CD4-positive, alpha-beta memory T cell (primary cell): Measurements from ENCODE around the gene PATZ1. TPM values are rescaled to one million over a fixed set of nuclear protein-coding genes. Genes with fewer than 3 reads are reported as not detected.
A peak's percentile ranks its signal among the peaks of the same experiment; 100 is the strongest.
"Not testable (repeated sequence)": the region's sequence is repeated elsewhere in the genome, so short reads cannot be mapped to it uniquely, and the experiment has no call there.

Source experiments
- CTCF ChIA-PET: fragments of 350-600 bp; sonication (Branson Sonifier 250); formaldehyde crosslinking; loops from one replicate; lab custom pipeline; 2021; ENCODE audit warnings: inconsistent platforms; ENCODE audit not compliant: partially characterized antibody; lab: Charles Lee
- POLR2A ChIA-PET: fragments of 350-600 bp; sonication (Branson Sonifier 250); formaldehyde crosslinking; loops from one replicate; lab custom pipeline; 2021; ENCODE audit not compliant: partially characterized antibody; lab: Charles Lee
- DNase-seq, 5 donors: peaks; one replicate each; pipeline versions ENCODE4 v3.0.0 to v3.0.0-alpha.2; 2020 to 2022; ENCODE audit warnings: mixed read lengths in 1 of 5
- H3K27ac ChIP-seq: one replicate; pipeline ENCODE4 v1.7.0; 2013; ENCODE audit warnings: low read depth, low read length
- H3K27me3 ChIP-seq: 2 replicates; pipeline ENCODE4 v1.7.0; 2013; ENCODE audit warnings: mild to moderate bottlenecking, low read length, moderate library complexity; ENCODE audit not compliant: insufficient read depth
- H3K36me3 ChIP-seq: 2 replicates; pipeline ENCODE4 v1.7.0; 2013; ENCODE audit warnings: mild to moderate bottlenecking, low read length, moderate library complexity; ENCODE audit not compliant: insufficient read depth
- H3K4me1 ChIP-seq: 2 replicates; pipeline ENCODE4 v1.7.0; 2013; ENCODE audit warnings: mild to moderate bottlenecking, low read length, moderate library complexity; ENCODE audit not compliant: insufficient read depth
- H3K4me3 ChIP-seq, 2 donors: one replicate each; pipeline ENCODE4 v1.7.0; 2013; ENCODE audit warnings: low read length in 2 of 2, mild to moderate bottlenecking in 1 of 2
- H3K9me3 ChIP-seq, 2 donors: one replicate each; pipeline ENCODE4 v1.7.0; 2013; ENCODE audit warnings: low read length in 2 of 2, control low read depth in 1 of 2; ENCODE audit not compliant: control insufficient read depth in 1 of 2
- H3K27ac Mint-ChIP-seq, 7 donors: one replicate each; pipeline ENCODE4 v1.8.0; 2020 to 2021; ENCODE audit warnings: mixed read lengths in 7 of 7, mild to moderate bottlenecking in 6 of 7, inconsistent platforms in 3 of 7, moderate library complexity in 3 of 7
- H3K27me3 Mint-ChIP-seq, 2 donors: one replicate each; pipeline ENCODE4 v1.8.0; 2020 to 2021; ENCODE audit warnings: mixed read lengths in 2 of 2
- H3K36me3 Mint-ChIP-seq, 2 donors: one replicate each; pipeline ENCODE4 v1.8.0; 2020 to 2021; ENCODE audit warnings: mixed read lengths in 2 of 2, inconsistent platforms in 1 of 2, mild to moderate bottlenecking in 1 of 2
- H3K4me1 Mint-ChIP-seq, 4 donors: one replicate each; pipeline ENCODE4 v1.8.0; 2020 to 2021; ENCODE audit warnings: mixed read lengths in 4 of 4, mild to moderate bottlenecking in 1 of 4
- H3K4me3 Mint-ChIP-seq, 8 donors: one replicate each; pipeline ENCODE4 v1.8.0; 2020 to 2021; ENCODE audit warnings: mixed read lengths in 8 of 8, mild to moderate bottlenecking in 7 of 8, moderate library complexity in 6 of 8, inconsistent platforms in 3 of 8
- H3K9me3 Mint-ChIP-seq, 8 donors: one replicate each; pipeline ENCODE4 v1.8.0; 2020 to 2021; ENCODE audit warnings: mixed read lengths in 8 of 8, mild to moderate bottlenecking in 5 of 8, inconsistent platforms in 3 of 8, moderate library complexity in 1 of 8
- intact Hi-C: fragments of 100-400 bp; cut with micrococcal nuclease; formaldehyde crosslinking; loops from one replicate; pipeline ENCODE4 v1.15.1; 2023
- polyA plus RNA-seq, 2 donors: library from polyadenylated mRNA; unstranded; fragments of 300-500 nt; fragmentation: Illumina TruSeq; gene quantifications; one replicate each; pipeline ENCODE4 v1.2.3, GENCODE V29; 2021
- total RNA-seq, 2 experiments: library from RNA; stranded (reverse); gene quantifications; one replicate each; pipeline ENCODE4 v1.2.3, GENCODE V29; 2021

The PATZ1 gene
- total and polyA plus RNA-seq, 4 experiments from 2014 or later = 6.6 to 43.7 (median 30.3) TPM

DNA sequence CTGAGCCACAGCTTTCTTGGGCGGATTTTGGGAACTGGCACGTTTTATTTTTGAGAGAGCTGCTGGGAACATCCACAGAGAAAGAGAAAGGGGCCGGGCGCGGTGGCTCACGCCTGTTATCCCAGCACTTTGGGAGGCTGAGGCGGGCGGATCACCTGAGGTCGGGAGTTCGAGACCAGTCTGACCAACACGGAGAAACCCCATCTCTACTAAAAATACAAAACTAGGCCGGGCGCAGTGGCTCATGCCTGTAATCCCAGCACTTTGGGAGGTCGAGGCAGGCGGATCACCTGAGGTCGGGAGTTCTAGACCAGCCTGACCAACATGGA is 1.8 kb upstream of the PATZ1 start:
- peak overlapping the region; percentile 28 to 91 (median 86) for H3K4me3 Mint-ChIP-seq
- H3K36me3 Mint-ChIP-seq = peaks cover 0 to 22% of the 10 kb centered on the region in 2 donors
- peak overlapping the region in 3 of 7 donors; percentile 41 to 96 (median 83) for H3K27ac Mint-ChIP-seq
- H3K27me3 Mint-ChIP-seq, DNase-seq, H3K36me3 ChIP-seq, CTCF ChIA-PET, H3K9me3 ChIP-seq, H3K9me3 Mint-ChIP-seq, H3K27me3 ChIP-seq: not testable (repeated sequence)
- H3K27ac ChIP-seq = peak overlapping the region; percentile 49
- peak overlapping the region in 1 of 2 donors; percentile 67 for H3K4me3 ChIP-seq
- peaks cover 21 to 37% (median 24%) of the 10 kb centered on the region in 4 donors for H3K4me1 Mint-ChIP-seq
- intact Hi-C loops = loop anchor here (5.0 kb wide), 2 partner anchors 404 to 711 kb away; partner anchors contain the start of genes DEPDC5, PRR14L and SLC35E4
- peaks cover 28% of the 10 kb centered on the region for H3K4me1 ChIP-seq
- POLR2A ChIA-PET = interaction anchor here (1.3 to 7.7 kb wide), 5 partner anchors 50 to 292 kb away, joined by 4 to 179 read pairs (median 6); partner anchors contain the start of genes DRG1 and PIK3IP1

DNA sequence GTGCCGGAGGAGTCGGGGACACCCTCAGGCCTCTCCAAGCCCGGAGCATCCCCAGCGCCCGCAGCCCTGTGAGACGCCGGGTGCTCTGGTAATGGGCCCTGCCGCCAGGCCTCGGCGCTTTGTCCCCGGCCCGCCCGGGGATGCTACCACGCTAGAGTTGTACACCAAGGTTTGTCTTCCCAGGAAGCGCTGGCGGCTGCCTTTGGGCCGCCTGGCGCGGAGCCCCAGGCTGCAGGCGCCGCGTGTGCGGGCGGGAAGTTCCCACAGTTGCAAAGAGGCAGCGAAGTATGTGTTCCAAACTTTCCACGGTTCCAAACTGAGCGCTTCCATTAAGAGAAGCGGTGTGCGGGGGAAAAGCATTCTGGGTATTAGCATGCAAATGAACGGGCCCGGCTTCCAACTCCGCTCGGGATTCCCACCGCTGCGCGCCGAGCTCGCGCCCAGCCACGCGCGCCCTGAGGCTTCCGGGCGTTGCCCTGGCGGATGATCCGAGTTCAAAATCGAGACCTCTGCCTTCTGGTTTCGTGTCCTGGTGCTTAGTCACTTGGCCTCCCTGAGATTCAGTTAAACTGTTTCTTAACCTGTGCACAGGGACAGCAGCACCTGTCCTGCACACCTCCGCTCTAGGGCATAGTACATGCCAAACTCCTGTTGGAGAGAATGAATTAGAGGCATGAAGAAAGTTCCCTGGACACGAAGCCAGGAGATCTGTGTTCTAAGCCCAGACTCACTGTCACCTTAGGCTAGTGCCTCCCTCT is 1.3 kb upstream of the PATZ1 start:
- H3K27ac ChIP-seq = peak overlapping the region; percentile 49
- no peaks in the 10 kb centered on the region for H3K27me3 Mint-ChIP-seq
- ChIA-PET CTCF (interaction anchor here (0.7 to 1.7 kb wide), 5 partner anchors 10 to 188 kb away, joined by 3 to 6 read pairs (median 5); partner anchors contain the start of genes DRG1 and RNF185), POLR2A (interaction anchor here (0.5 to 7.7 kb wide), 19 partner anchors 45 to 425 kb away, joined by 3 to 179 read pairs (median 5); partner anchors contain the start of genes DRG1, LIMK2, PIK3IP1 and PISD)
- peak overlapping the region in 6 of 7 donors; percentile 48 to 96 (median 88) for H3K27ac Mint-ChIP-seq
- H3K9me3 Mint-ChIP-seq = no peaks in the 10 kb centered on the region
- no peaks in the 10 kb centered on the region for H3K9me3 ChIP-seq
- peak overlapping the region; percentile 81 to 91 (median 87) for H3K4me3 Mint-ChIP-seq
- intact Hi-C loops = loop anchor here (5.0 kb wide), 2 partner anchors 405 to 710 kb away; partner anchors contain the start of genes DEPDC5, PRR14L and SLC35E4
- peaks cover 25 to 42% (median 29%) of the 10 kb centered on the region in 4 donors for H3K4me1 Mint-ChIP-seq
- peaks cover 3% of the 10 kb centered on the region for H3K36me3 ChIP-seq
- peak; percentile 43 to 74 (median 49) for DNase-seq
- H3K36me3 Mint-ChIP-seq = peaks cover 0 to 27% of the 10 kb centered on the region in 2 donors
- peak overlapping the region; percentile 42 to 67 for H3K4me3 ChIP-seq
- peaks cover 34% of the 10 kb centered on the region for H3K4me1 ChIP-seq
- H3K27me3 ChIP-seq = no peaks in the 10 kb centered on the region

DNA sequence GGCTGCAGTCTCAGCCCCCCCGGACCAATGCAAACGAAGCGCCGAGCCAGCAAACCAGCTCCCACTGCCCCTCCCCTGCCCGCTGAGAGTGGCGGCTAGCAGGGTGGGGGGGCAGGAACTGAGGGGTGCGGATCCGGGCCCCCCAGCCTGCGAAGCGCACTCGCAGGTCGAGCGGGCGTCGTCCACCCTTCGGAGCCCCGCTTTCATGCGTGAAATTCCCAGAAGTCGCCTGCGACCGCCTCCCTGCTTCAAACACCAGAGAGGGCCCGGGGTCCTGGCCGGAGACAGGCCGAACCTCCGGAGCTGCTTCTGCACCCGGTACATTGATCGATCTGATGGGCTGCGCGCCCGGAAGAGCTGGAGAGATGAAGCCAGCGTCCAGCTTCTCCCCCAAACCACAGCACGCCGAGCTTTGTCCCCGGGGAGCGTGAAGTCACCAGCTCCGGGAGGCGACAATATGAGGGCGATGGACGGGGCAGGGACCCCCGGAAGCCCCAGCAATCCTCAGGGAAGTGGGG is 646 bp upstream of the PATZ1 start:
- H3K4me3 ChIP-seq = peak overlapping the region; percentile 42 to 67
- peak in 3 of 5 donors; percentile 24 to 64 (median 32) for DNase-seq
- peaks cover 9% of the 10 kb centered on the region for H3K36me3 ChIP-seq
- peak overlapping the region; percentile 49 for H3K27ac ChIP-seq
- Mint-ChIP-seq H3K9me3 (no peaks in the 10 kb centered on the region), H3K27me3 (no peaks in the 10 kb centered on the region), H3K4me3 (peak overlapping the region; percentile 81 to 91 (median 87)), H3K27ac (peak overlapping the region in 5 of 7 donors; percentile 47 to 96 (median 88)), H3K36me3 (peaks cover 3 to 33% of the 10 kb centered on the region in 2 donors), H3K4me1 (peaks cover 30 to 48% (median 35%) of the 10 kb centered on the region in 4 donors)
- CTCF ChIA-PET = interaction anchor here (0.6 to 1.7 kb wide), 10 partner anchors 9 to 284 kb away, joined by 3 to 6 read pairs (median 3); partner anchors contain the start of genes DRG1 and RNF185
- POLR2A ChIA-PET = interaction anchor here (0.5 to 7.7 kb wide), 28 partner anchors 10 to 952 kb away, joined by 3 to 179 read pairs (median 5); partner anchors contain the start of genes DRG1, LIMK2, PIK3IP1 and PISD
- no peaks in the 10 kb centered on the region for H3K9me3 ChIP-seq
- no peaks in the 10 kb centered on the region for H3K27me3 ChIP-seq
- peaks cover 40% of the 10 kb centered on the region for H3K4me1 ChIP-seq
- intact Hi-C loops = loop anchor here (1.0 to 5.0 kb wide), 5 partner anchors 56 to 709 kb away; partner anchors contain the start of genes DEPDC5, PRR14L, SFI1 and SLC35E4

DNA sequence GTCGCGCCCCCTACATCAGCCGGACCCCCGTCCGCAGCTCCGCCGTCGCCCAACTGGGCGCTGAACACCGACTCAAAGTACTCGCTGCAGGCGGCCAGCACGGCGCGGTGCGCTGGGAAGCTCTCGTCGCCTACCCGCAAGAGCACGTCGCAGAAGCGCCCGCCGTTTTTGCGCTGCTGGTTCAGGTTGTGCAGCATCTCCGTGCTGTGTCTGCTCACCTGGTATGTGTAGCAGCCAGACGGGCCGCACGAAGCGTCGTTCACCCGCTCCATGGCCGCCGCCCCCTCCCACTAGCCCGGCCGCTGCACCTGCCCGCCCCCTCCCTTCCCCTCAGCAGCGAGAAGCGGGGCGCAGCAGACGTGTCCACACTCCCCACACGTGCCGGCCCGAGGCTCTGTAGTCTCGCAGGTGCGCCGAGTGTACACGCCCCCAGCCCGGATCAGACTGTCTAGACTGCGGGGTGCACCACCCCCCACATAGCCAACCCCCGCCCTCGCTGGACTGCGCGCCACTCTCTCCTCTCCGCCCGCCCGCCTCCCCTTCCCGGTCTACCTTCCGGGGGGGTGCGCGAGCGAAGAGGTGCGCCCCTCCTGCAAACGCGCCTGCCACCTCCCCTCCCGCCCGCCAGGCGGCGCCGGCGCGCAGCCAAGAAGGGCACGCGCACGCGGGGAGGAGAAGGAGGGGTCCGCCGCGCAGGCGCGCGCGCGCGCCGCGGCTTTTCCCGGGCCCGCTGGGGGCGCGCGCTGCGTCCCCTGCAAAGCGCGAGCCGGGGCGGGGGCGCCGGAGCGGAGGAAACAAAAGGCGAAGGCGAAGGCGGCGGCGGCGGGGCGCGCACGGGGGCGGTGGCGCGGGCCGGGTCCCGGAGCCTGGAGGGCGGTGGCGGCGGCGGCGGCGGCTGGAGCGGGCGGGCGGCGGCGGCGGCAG is 553 bp downstream of the PATZ1 start:
- no peaks in the 10 kb centered on the region for H3K9me3 ChIP-seq
- CTCF ChIA-PET = interaction anchor here (0.6 to 1.7 kb wide), 13 partner anchors 14 to 286 kb away, joined by 3 to 6 read pairs (median 4); partner anchors contain the start of genes DRG1 and PIK3IP1
- peaks cover 20% of the 10 kb centered on the region for H3K36me3 ChIP-seq
- POLR2A ChIA-PET = interaction anchor here (0.6 to 7.7 kb wide), 31 partner anchors 9 to 405 kb away, joined by 3 to 179 read pairs (median 5); partner anchors contain the start of genes DRG1, LIMK2, PIK3IP1 and PISD
- intact Hi-C loops = loop anchor here (1.0 to 5.0 kb wide), 7 partner anchors 54 to 708 kb away; partner anchors contain the start of genes DEPDC5, DRG1, PRR14L and SFI1
- Mint-ChIP-seq H3K9me3 (no peaks in the 10 kb centered on the region), H3K27ac (peak overlapping the region; percentile 78 to 96 (median 92)), H3K36me3 (peaks cover 8 to 44% of the 10 kb centered on the region in 2 donors), H3K27me3 (no peaks in the 10 kb centered on the region), H3K4me3 (peak overlapping the region; percentile 85 to 98 (median 89)), H3K4me1 (peaks cover 35 to 60% (median 43%) of the 10 kb centered on the region in 4 donors)
- H3K27me3 ChIP-seq = no peaks in the 10 kb centered on the region
- H3K4me1 ChIP-seq = peaks cover 52% of the 10 kb centered on the region
- DNase-seq = peak; percentile 91 to 94 (median 92)
- H3K27ac ChIP-seq = peak overlapping the region; percentile 56
- peak overlapping the region; percentile 17 to 73 for H3K4me3 ChIP-seq

DNA sequence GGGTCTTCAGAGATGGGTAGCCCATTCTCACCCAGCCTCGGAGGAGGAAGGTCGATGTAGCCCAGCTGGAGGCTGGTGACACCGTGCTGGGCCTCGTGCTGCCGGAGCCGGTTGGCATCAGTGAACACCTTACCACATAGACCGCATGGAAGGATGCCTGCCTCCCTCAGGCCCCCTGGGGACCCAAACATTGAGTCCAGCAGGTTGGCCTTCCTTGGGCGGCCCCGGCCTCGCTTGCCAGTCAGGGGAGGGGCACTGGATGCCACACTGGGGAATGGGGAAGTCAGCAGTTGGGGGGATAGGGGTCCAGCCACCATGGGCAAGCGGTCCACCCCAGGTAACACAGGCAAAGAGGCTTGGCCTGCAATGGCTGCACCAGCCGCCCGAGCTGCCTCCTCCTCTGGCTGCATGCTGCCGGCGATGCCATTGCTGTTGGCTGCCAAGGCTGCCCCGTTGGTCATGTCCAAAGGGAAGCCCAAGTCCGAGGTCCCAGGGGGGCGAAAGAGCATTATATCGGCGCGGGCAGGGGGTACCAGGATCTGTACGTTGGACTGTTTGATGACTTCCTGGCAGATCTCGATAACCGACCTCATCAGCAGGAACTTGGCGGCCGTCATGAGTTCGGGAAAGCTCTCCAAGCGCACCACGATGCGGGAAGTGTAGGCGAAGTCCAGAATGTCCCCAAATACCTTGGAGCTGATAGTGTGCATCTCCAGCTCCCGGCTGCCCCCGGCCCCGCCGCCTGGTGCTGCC is 1.4 kb downstream of the PATZ1 start:
- H3K36me3 Mint-ChIP-seq = peaks cover 13 to 53% of the 10 kb centered on the region in 2 donors
- intact Hi-C loops = loop anchor here (1.0 to 5.0 kb wide), 4 partner anchors 55 to 707 kb away; partner anchors contain the start of genes DEPDC5, DRG1, PRR14L and SLC35E4
- peak; percentile 18 to 47 (median 25) for DNase-seq
- Histone ChIP-seq H3K36me3 (peaks cover 29% of the 10 kb centered on the region), H3K4me3 (peak overlapping the region; percentile 0 to 73), H3K9me3 (no peaks in the 10 kb centered on the region), H3K27ac (peak overlapping the region; percentile 56), H3K27me3 (no peaks in the 10 kb centered on the region), H3K4me1 (peaks cover 60% of the 10 kb centered on the region)
- CTCF ChIA-PET = interaction anchor here (0.6 to 1.3 kb wide), 7 partner anchors 14 to 79 kb away, joined by 3 to 6 read pairs (median 3); partner anchors contain the start of genes DRG1 and PIK3IP1
- no peaks in the 10 kb centered on the region for H3K27me3 Mint-ChIP-seq
- H3K9me3 Mint-ChIP-seq = no peaks in the 10 kb centered on the region
- peak overlapping the region; percentile 78 to 96 (median 93) for H3K27ac Mint-ChIP-seq
- peak overlapping the region; percentile 85 to 98 (median 89) for H3K4me3 Mint-ChIP-seq
- peaks cover 35 to 69% (median 49%) of the 10 kb centered on the region in 4 donors for H3K4me1 Mint-ChIP-seq
- POLR2A ChIA-PET = interaction anchor here (0.6 to 7.7 kb wide), 23 partner anchors 11 to 317 kb away, joined by 3 to 179 read pairs (median 4); partner anchors contain the start of genes DRG1, LIMK2 and PIK3IP1
